Endothelial cell of umbilical vein (primary cell): ENCODE measurements around the gene ZNF763. TPM values are rescaled to one million over a fixed set of nuclear protein-coding genes. Genes with fewer than 3 reads are reported as not detected.

ENCODE experiments used
- BruUV-seq: library from RNA; stranded (reverse); fragments of 400-500 nt; replicated peaks from 2 replicates; lab custom pipeline; 2021; lab: Mats Ljungman, UMichigan
- CTCF ChIA-PET: fragments of 300-600, 350-600 bp; sonication (Branson Sonifier 250); formaldehyde crosslinking; loops from one replicate; lab custom pipeline; 2021; ENCODE audit warnings: antibody characterized with exemption, inconsistent platforms; lab: Charles Lee
- POLR2A ChIA-PET: fragments of 300-600, 350-600 bp; sonication (Branson Sonifier 250); formaldehyde crosslinking; loops from one replicate; lab custom pipeline; 2021; ENCODE audit warnings: antibody characterized with exemption, inconsistent platforms; lab: Charles Lee
- DNase-seq: peaks from one replicate; pipeline ENCODE4 v3.0.0-alpha.2; 2011; ENCODE audit warnings: low read depth, low spot score
- FAIRE-seq: peaks from 2 replicates; lab custom pipeline; 2011; peaks lifted over from hg19 to GRCh38; lab: Jason Lieb, UNC
- H2AFZ ChIP-seq: 2 replicates; pipeline ENCODE4 v1.6.0; 2012; ENCODE audit warnings: low read depth, low read length, control low read depth, inconsistent platforms
- H3K27ac ChIP-seq: 2 replicates; pipeline ENCODE4 v1.5.1; 2011; ENCODE audit warnings: low read depth, mild to moderate bottlenecking, control low read depth, low read length, moderate library complexity; ENCODE audit not compliant: insufficient read depth
- H3K27me3 ChIP-seq, 2 experiments: 2 replicates each; pipeline versions ENCODE4 v1.6.0 to v1.6.1; 2011; ENCODE audit warnings: low read length in 2 of 2, mixed read lengths in 1 of 2; ENCODE audit not compliant: control insufficient read depth in 2 of 2, insufficient read depth in 2 of 2
- H3K36me3 ChIP-seq, 2 experiments: 2 replicates in 1 of 2; 3 replicates in 1 of 2; pipeline ENCODE4 v1.5.1; 2011; ENCODE audit warnings: low read length in 2 of 2, mild to moderate bottlenecking in 1 of 2, moderate library complexity in 1 of 2; ENCODE audit not compliant: control insufficient read depth in 2 of 2, insufficient read depth in 2 of 2; ENCODE audit errors: extremely low read depth in 1 of 2
- H3K4me1 ChIP-seq: 3 replicates; pipeline ENCODE4 v1.5.1; 2011; ENCODE audit warnings: mild to moderate bottlenecking, low read length; ENCODE audit not compliant: control insufficient read depth, insufficient read depth; ENCODE audit errors: extremely low read depth
- H3K4me2 ChIP-seq: 2 replicates; pipeline ENCODE4 v1.6.1; 2011; ENCODE audit warnings: low read length, control low read depth, mixed read lengths; ENCODE audit not compliant: insufficient read depth
- H3K4me3 ChIP-seq, 3 experiments: fragments of 200-600 bp in 1 of 3; sonication (generic), shearing (Covaris generic) in 1 of 3; replicated peaks in 1 of 3; 2 replicates each; pipeline ENCODE4 v1.5.1; 2011 to 2016; ENCODE audit warnings: control low read depth in 3 of 3, low read length in 3 of 3, mild to moderate bottlenecking in 2 of 3, inconsistent platforms in 1 of 3, low read depth in 1 of 3, moderate library complexity in 1 of 3; ENCODE audit not compliant: insufficient read depth in 1 of 3
- H3K79me2 ChIP-seq: 2 replicates; pipeline ENCODE4 v1.6.0; 2012; ENCODE audit warnings: low read length, inconsistent platforms; ENCODE audit not compliant: control insufficient read depth, insufficient read depth
- H3K9ac ChIP-seq: replicated peaks from 2 replicates; pipeline ENCODE3; 2011; ENCODE audit warnings: low read length, control low read depth; ENCODE audit not compliant: insufficient read depth; ENCODE audit errors: extremely low read depth
- H3K9me1 ChIP-seq: replicated peaks from 3 replicates; pipeline ENCODE4 v1.6.0; 2011; ENCODE audit warnings: mild to moderate bottlenecking, low read length; ENCODE audit not compliant: control insufficient read depth, insufficient read depth; ENCODE audit errors: extremely low read depth
- H3K9me3 ChIP-seq: replicated peaks from 2 replicates; pipeline ENCODE4 v1.5.1; 2012; ENCODE audit warnings: low read length, inconsistent platforms; ENCODE audit not compliant: control insufficient read depth, insufficient read depth
- H4K20me1 ChIP-seq: replicated peaks from 2 replicates; pipeline ENCODE3; 2011; ENCODE audit warnings: mild to moderate bottlenecking, low read length; ENCODE audit not compliant: control insufficient read depth, insufficient read depth; ENCODE audit errors: extremely low read depth
- CTCF ChIP-seq, 2 donors: IDR thresholded peaks; 1 replicate in 1 of 2; 2 replicates in 1 of 2; pipeline ENCODE4 v1.5.1; 2011; ENCODE audit warnings: low read length in 2 of 2, mild to moderate bottlenecking in 2 of 2, moderate library complexity in 2 of 2, control low read depth in 1 of 2, inconsistent platforms in 1 of 2, low read depth in 1 of 2; ENCODE audit not compliant: insufficient read depth in 1 of 2; ENCODE audit errors: extremely low read depth in 1 of 2
- EZH2 ChIP-seq: IDR thresholded peaks from 2 replicates; pipeline ENCODE4 v1.6.1; 2012; ENCODE audit warnings: borderline replicate concordance, low read depth, mild to moderate bottlenecking, moderate library complexity, low read length, inconsistent platforms; ENCODE audit not compliant: severe bottlenecking
- FOS ChIP-seq: IDR thresholded peaks from 2 replicates; pipeline ENCODE4 v1.6.1; 2011; ENCODE audit warnings: mild to moderate bottlenecking, low read length, moderate library complexity, borderline replicate concordance; ENCODE audit not compliant: insufficient read depth
- GATA2 ChIP-seq: IDR thresholded peaks from 2 replicates; pipeline ENCODE4 v1.7.0; 2011; ENCODE audit warnings: low read depth, mild to moderate bottlenecking, moderate library complexity, mixed read lengths, low read length; ENCODE audit not compliant: insufficient read length, insufficient read depth
- JUN ChIP-seq: IDR thresholded peaks from 2 replicates; pipeline ENCODE4 v1.6.1; 2011; ENCODE audit warnings: borderline replicate concordance, low read depth; ENCODE audit not compliant: insufficient read length, insufficient read depth
- MAX ChIP-seq: IDR thresholded peaks from 2 replicates; pipeline ENCODE4 v1.6.1; 2011; ENCODE audit not compliant: insufficient read depth, insufficient read length
- MYC ChIP-seq: IDR thresholded peaks from one replicate; pipeline ENCODE4 v1.6.1; 2011; ENCODE audit warnings: mild to moderate bottlenecking, low read depth, low read length
- POLR2A ChIP-seq: IDR thresholded peaks from 2 replicates; pipeline ENCODE4 v1.6.1; 2012; ENCODE audit warnings: low read depth, mild to moderate bottlenecking, control low read depth, low read length
- POLR2AphosphoS5 ChIP-seq: IDR thresholded peaks from 2 replicates; pipeline ENCODE4 v1.6.1; 2012; ENCODE audit warnings: low read depth, mild to moderate bottlenecking, control low read depth, low read length, moderate library complexity; ENCODE audit not compliant: insufficient read depth
- dilution Hi-C: fragments of 300-500 bp; cut with MboI; formaldehyde crosslinking; loops from one replicate; pipeline ENCODE4 v1.15.0; 2019; ENCODE audit warnings: low sequenced_read_pairs; ENCODE audit not compliant: extremely low pct_ligation_motif_present
- intact Hi-C: fragments of 100-400 bp; cut with micrococcal nuclease; formaldehyde crosslinking; loops from one replicate; pipeline ENCODE4 v1.10.0; 2022
- polyA plus RNA-seq, 4 experiments: library from polyadenylated mRNA; depleted of rRNA in 3 of 4; stranded (reverse) in 3 of 4; unstranded in 1 of 4; fragments of >200 nt; gene quantifications; 2 replicates each; pipeline versions ENCODE4 v1.2.1 to v1.2.3, GENCODE V29; 2011 to 2012; ENCODE audit warnings: missing spikeins in 1 of 4
- total RNA-seq: library from RNA; stranded (reverse); gene quantifications from 2 replicates; pipeline ENCODE4 v1.2.3, GENCODE V29; 2021

ZNF763 gene
- total and polyA plus RNA-seq, 2 donors (not counting 3 experiments of a cell fraction or from before 2014, with no cell fraction given), result 0.17 to 0.77 TPM

- no peak for FAIRE-seq
- Histone ChIP-seq H3K4me2 (no peak overlapping the region), H3K4me1 (no peaks in the 10 kb centered on the region), H3K27ac (no peak overlapping the region), H3K9me1 (no peaks in the 10 kb centered on the region), H3K9ac (no peak overlapping the region), H3K9me3 (peaks cover 34% of the 10 kb centered on the region), H4K20me1 (no peaks in the 10 kb centered on the region), H3K27me3 (no peaks in the 10 kb centered on the region), H3K79me2 (no peaks in the 10 kb centered on the region), H3K4me3 (no peak overlapping the region), H3K36me3 (peaks cover 7 to 12% of the 10 kb centered on the region in 2 experiments), H2AFZ (no peak overlapping the region)
- intact Hi-C loops, result no loop called here
- dilution Hi-C loops, result no loop called here
- POLR2A ChIA-PET, result no interaction called here
- no TSS peak for BruUV-seq
- CTCF ChIA-PET, result no interaction called here
- TF ChIP-seq CTCF (IDR thresholded peaks at IDR 0.05; ENCODE audit: extremely low read depth in 1 of 2, insufficient read depth in 1 of 2, low read depth in 1 of 2, low read length in 2 of 2) (no peak), EZH2 (no peak), MYC (no peak), FOS (no peak), MAX (no peak), POLR2AphosphoS5 (no peak), GATA2 (no peak), POLR2A (no peak), JUN (no peak)
- DNase-seq, result no peak
Measured at GRCh38 chr19:11948646-11949045, 16.2 kb upstream of the ZNF763 start.
